HG03565 (cell line): Measurements from ENCODE around the gene HMCN1.
"Not testable (repeated sequence)": the region's sequence is repeated elsewhere in the genome, so short reads cannot be mapped to it uniquely, and the experiment has no call there.

Source experiments
- ATAC-seq: cut with Tn5 transposase; IDR thresholded peaks from one replicate; pipeline ENCODE4 v1.9.1; 2021; ENCODE audit warnings: mild to moderate bottlenecking, moderate library complexity; ENCODE audit not compliant: unreplicated experiment

The HMCN1 gene

GRCh38 chr1:185846672-185847444 lies 112.7 kb downstream of the HMCN1 start:
- no peak for ATAC-seq

GRCh38 chr1:185849014-185849413 lies 114.8 kb downstream of the HMCN1 start:
- no peak for ATAC-seq

- ATAC-seq: no peak
Observed at GRCh38 chr1:185850366-185850765, 116.2 kb downstream of the HMCN1 start.

- no peak for ATAC-seq
Observed at GRCh38 chr1:185853739-185854138, 119.5 kb downstream of the HMCN1 start.

- ATAC-seq: no peak
Observed at GRCh38 chr1:185856482-185856881, 122.3 kb downstream of the HMCN1 start.

- ATAC-seq: no peak
Observed at GRCh38 chr1:185857442-185857841, 123.3 kb downstream of the HMCN1 start.

GRCh38 chr1:185860311-185860710 lies 126.1 kb downstream of the HMCN1 start:
- no peak for ATAC-seq

GRCh38 chr1:185860859-185861258 lies 126.7 kb downstream of the HMCN1 start:
- ATAC-seq: no peak

- no peak for ATAC-seq
Observed at GRCh38 chr1:185861630-185862029, 127.4 kb downstream of the HMCN1 start.

- no peak for ATAC-seq
Observed at GRCh38 chr1:185862235-185862634, 128.0 kb downstream of the HMCN1 start.

- ATAC-seq: no peak
Observed at GRCh38 chr1:185864331-185864730, 130.1 kb downstream of the HMCN1 start.

- no peak for ATAC-seq
Observed at GRCh38 chr1:185864889-185865517, 130.8 kb downstream of the HMCN1 start.

GRCh38 chr1:185869590-185869989 lies 135.4 kb downstream of the HMCN1 start:
- ATAC-seq: no peak

GRCh38 chr1:185871627-185872150 lies 137.5 kb downstream of the HMCN1 start:
- ATAC-seq: no peak

GRCh38 chr1:185874246-185874645 lies 140.1 kb downstream of the HMCN1 start:
- ATAC-seq: no peak

GRCh38 chr1:185880330-185880729 lies 146.1 kb downstream of the HMCN1 start:
- no peak for ATAC-seq

GRCh38 chr1:185880779-185881333 lies 146.7 kb downstream of the HMCN1 start:
- ATAC-seq: no peak

GRCh38 chr1:185886046-185886445 lies 151.9 kb downstream of the HMCN1 start:
- no peak for ATAC-seq

GRCh38 chr1:185886671-185887070 lies 152.5 kb downstream of the HMCN1 start:
- no peak for ATAC-seq

GRCh38 chr1:185892831-185893403 lies 158.7 kb downstream of the HMCN1 start:
- not testable (repeated sequence) for ATAC-seq

- no peak for ATAC-seq
Observed at GRCh38 chr1:185894791-185895190, 160.6 kb downstream of the HMCN1 start.
